ENCODE results near the gene SMC1A.

DNA sequence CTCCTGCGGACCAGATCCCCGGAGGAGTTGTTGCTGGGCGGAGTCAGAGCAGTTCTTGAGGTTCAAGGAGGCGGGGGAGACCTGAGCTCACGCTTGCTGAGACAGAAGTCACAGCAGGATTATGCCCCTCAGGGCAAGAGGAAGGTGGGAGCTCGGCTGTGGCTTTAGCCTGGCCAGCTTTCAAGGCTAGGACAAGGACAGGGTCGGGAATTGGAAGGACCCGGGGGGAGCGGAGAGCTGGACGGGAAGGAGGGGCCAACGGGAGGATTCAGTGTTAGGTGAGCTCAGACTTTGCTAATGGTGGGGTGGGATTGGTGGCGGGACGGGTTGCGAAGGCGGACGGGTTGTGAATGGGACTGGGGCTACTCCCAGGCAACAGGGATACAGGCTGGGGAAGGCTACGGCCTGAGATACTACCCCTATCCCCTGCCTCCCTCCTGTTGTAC lies 430 bp upstream of the SMC1A start, which contains the start of gene RIBC1:
- no peak for TF ChIP-seq POLR2A (IDR thresholded peaks at IDR 0.05; ENCODE audit: low read depth, low read length)
- TF ChIP-seq POLR2AphosphoS5 (IDR thresholded peaks at IDR 0.05; ENCODE audit: low read depth, low read length) = no peak
- TF ChIP-seq TAF1 (IDR thresholded peaks at IDR 0.05; ENCODE audit: low read depth, low read length) = no peak
